HepG2 (cell line): ENCODE measurements around the gene GSDMA. TPM values are rescaled to one million over a fixed set of nuclear protein-coding genes. Genes with fewer than 3 reads are reported as not detected.

Experiments used
- CBX2 ChIP-seq, 2 experiments: fragments of 200-600 bp in 1 of 2; sonication (generic); formaldehyde crosslinking in 1 of 2; IDR thresholded peaks; 2 replicates each; pipeline versions ENCODE4 v1.7.0 to v1.8.1; 2018 to 2022; ENCODE audit warnings: low read depth in 2 of 2, low read length in 1 of 2, mild to moderate bottlenecking in 1 of 2, missing genetic modification reagents in 1 of 2
- HNRNPH1 ChIP-seq: fragments of 200-400 bp; formaldehyde crosslinking; optimal IDR thresholded peaks from 2 replicates; pipeline ENCODE3; 2017; ENCODE audit warnings: mild to moderate bottlenecking, low read depth, low read length
- ZFAT ChIP-seq: sonication (generic); formaldehyde crosslinking; conservative IDR thresholded peaks from 2 replicates; pipeline ENCODE4 v1.8.1; 2023; ENCODE audit warnings: missing genetic modification reagents, inconsistent platforms
- ZNF550 ChIP-seq: sonication (generic); formaldehyde crosslinking; IDR thresholded peaks from 2 replicates; pipeline ENCODE4 v1.4.0; 2020; ENCODE audit warnings: mild to moderate bottlenecking, missing genetic modification reagents, borderline replicate concordance
- ZNF562 ChIP-seq: sonication (generic); formaldehyde crosslinking; IDR thresholded peaks from 2 replicates; pipeline ENCODE4 v1.8.0; 2022; ENCODE audit warnings: missing genetic modification reagents, borderline replicate concordance
- ZNF883 ChIP-seq: sonication (generic); formaldehyde crosslinking; IDR thresholded peaks from 2 replicates; pipeline ENCODE4 v1.5.1; 2020; ENCODE audit warnings: mild to moderate bottlenecking, missing genetic modification reagents; ENCODE audit errors: not compliant biosample characterization
- polyA plus RNA-seq, 8 experiments: library from polyadenylated mRNA; depleted of rRNA in 3 of 8; stranded (reverse) in 7 of 8; unstranded in 1 of 8; fragments of >200 nt; fragmentation: Illumina TruSeq in 4 of 8; extraction: Trizol in 4 of 8; gene quantifications; 2 replicates each; pipeline versions ENCODE4 v1.2.1 to v1.2.3, GENCODE V29; 2011 to 2016; ENCODE audit warnings: low read depth in 4 of 8, missing spikeins in 1 of 8, mixed read lengths in 1 of 8; ENCODE audit not compliant: insufficient read depth in 1 of 8
- total RNA-seq, 5 experiments: library from RNA; depleted of rRNA; stranded (reverse); fragments of >200 nt; fragmentation: Illumina TruSeq; extraction: Trizol; gene quantifications; 2 replicates each; pipeline ENCODE4 v1.2.3, GENCODE V29; 2016; ENCODE audit warnings: low read depth in 1 of 5
- TF ChIP-seq, protein P1 (sequence below): sonication (generic); formaldehyde crosslinking; IDR thresholded peaks from 2 replicates; pipeline ENCODE4 v1.4.0; 2020; ENCODE audit warnings: missing genetic modification reagents
- TF ChIP-seq, protein P2 (sequence below): sonication (generic); formaldehyde crosslinking; IDR thresholded peaks from 2 replicates; pipeline ENCODE4 v1.4.0; 2020; ENCODE audit warnings: missing genetic modification reagents, borderline replicate concordance
- TF ChIP-seq, protein P3 (sequence below): sonication (generic); formaldehyde crosslinking; IDR thresholded peaks from 2 replicates; pipeline ENCODE4 v1.9.0; 2021; ENCODE audit warnings: missing genetic modification reagents, borderline replicate concordance
- TF ChIP-seq, protein P4 (sequence below): sonication (generic); formaldehyde crosslinking; IDR thresholded peaks from 2 replicates; pipeline ENCODE4 v1.4.0; 2020; ENCODE audit warnings: mild to moderate bottlenecking, low read depth, missing genetic modification reagents

Gene GSDMA
- total and polyA plus RNA-seq, 2 of the 13 experiments (the other 11 are each of a cell fraction or from before 2014, with no cell fraction given) = not detected

DNA sequence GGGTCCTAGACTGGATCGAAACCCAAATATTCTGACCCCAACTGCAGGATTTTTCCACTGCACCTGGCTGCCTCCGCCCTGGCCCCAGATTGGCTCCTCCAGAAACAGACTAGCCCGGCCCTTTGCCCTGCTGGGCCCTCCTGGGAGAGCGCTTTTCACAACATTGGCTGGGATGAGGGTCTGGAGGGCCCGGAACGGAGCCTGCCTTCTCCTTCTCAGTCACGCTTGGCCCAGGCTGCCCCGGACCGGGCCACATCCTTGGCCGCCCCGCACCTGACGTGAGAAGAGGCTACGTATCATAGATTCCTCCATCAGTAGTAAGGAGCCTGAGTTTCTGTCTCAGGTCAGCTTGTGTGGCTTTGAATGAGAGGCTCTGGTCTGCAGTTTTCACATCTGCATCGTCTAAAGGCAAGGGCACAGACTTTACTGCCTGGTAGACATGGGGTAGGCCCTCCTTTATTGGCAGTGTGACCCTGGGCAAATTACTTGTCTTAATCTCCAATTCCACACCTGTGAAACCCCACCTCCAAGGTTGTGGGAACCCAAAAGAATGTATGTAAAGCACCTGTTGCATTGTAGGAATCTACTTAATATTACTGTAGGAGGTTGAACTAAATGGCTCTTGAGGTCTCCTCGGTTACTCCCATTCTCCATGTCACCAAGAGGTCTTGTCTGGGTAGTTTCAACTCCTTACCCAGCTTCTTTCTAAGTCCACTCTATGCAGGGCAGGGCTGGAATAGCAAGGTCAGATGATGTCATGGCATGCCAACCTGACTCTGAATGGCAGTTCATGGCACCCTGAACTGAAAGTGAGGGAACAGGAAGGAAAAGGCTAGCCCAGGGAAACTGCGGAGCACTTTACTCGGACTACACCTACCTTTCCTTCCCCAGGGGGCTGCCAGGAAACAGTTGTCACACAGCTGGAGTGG is 34.6 kb upstream of the GSDMA start (continued):
- TF ChIP-seq, protein P1, sequence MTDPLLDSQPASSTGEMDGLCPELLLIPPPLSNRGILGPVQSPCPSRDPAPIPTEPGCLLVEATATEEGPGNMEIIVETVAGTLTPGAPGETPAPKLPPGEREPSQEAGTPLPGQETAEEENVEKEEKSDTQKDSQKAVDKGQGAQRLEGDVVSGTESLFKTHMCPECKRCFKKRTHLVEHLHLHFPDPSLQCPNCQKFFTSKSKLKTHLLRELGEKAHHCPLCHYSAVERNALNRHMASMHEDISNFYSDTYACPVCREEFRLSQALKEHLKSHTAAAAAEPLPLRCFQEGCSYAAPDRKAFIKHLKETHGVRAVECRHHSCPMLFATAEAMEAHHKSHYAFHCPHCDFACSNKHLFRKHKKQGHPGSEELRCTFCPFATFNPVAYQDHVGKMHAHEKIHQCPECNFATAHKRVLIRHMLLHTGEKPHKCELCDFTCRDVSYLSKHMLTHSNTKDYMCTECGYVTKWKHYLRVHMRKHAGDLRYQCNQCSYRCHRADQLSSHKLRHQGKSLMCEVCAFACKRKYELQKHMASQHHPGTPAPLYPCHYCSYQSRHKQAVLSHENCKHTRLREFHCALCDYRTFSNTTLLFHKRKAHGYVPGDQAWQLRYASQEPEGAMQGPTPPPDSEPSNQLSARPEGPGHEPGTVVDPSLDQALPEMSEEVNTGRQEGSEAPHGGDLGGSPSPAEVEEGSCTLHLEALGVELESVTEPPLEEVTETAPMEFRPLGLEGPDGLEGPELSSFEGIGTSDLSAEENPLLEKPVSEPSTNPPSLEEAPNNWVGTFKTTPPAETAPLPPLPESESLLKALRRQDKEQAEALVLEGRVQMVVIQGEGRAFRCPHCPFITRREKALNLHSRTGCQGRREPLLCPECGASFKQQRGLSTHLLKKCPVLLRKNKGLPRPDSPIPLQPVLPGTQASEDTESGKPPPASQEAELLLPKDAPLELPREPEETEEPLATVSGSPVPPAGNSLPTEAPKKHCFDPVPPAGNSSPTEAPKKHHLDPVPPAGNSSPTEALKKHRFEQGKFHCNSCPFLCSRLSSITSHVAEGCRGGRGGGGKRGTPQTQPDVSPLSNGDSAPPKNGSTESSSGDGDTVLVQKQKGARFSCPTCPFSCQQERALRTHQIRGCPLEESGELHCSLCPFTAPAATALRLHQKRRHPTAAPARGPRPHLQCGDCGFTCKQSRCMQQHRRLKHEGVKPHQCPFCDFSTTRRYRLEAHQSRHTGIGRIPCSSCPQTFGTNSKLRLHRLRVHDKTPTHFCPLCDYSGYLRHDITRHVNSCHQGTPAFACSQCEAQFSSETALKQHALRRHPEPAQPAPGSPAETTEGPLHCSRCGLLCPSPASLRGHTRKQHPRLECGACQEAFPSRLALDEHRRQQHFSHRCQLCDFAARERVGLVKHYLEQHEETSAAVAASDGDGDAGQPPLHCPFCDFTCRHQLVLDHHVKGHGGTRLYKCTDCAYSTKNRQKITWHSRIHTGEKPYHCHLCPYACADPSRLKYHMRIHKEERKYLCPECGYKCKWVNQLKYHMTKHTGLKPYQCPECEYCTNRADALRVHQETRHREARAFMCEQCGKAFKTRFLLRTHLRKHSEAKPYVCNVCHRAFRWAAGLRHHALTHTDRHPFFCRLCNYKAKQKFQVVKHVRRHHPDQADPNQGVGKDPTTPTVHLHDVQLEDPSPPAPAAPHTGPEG = no peak; the same call in 1 of the 2 replicates
- no peak for TF ChIP-seq HNRNPH1
- TF ChIP-seq CBX2 (IDR thresholded peaks at IDR 0.05; ENCODE audit: low read depth, low read length) = no peak
- TF ChIP-seq CBX2 (CRISPR knock-in tag; IDR thresholded peaks at IDR 0.05; ENCODE audit: low read depth) = no peak
- TF ChIP-seq, protein P2, sequence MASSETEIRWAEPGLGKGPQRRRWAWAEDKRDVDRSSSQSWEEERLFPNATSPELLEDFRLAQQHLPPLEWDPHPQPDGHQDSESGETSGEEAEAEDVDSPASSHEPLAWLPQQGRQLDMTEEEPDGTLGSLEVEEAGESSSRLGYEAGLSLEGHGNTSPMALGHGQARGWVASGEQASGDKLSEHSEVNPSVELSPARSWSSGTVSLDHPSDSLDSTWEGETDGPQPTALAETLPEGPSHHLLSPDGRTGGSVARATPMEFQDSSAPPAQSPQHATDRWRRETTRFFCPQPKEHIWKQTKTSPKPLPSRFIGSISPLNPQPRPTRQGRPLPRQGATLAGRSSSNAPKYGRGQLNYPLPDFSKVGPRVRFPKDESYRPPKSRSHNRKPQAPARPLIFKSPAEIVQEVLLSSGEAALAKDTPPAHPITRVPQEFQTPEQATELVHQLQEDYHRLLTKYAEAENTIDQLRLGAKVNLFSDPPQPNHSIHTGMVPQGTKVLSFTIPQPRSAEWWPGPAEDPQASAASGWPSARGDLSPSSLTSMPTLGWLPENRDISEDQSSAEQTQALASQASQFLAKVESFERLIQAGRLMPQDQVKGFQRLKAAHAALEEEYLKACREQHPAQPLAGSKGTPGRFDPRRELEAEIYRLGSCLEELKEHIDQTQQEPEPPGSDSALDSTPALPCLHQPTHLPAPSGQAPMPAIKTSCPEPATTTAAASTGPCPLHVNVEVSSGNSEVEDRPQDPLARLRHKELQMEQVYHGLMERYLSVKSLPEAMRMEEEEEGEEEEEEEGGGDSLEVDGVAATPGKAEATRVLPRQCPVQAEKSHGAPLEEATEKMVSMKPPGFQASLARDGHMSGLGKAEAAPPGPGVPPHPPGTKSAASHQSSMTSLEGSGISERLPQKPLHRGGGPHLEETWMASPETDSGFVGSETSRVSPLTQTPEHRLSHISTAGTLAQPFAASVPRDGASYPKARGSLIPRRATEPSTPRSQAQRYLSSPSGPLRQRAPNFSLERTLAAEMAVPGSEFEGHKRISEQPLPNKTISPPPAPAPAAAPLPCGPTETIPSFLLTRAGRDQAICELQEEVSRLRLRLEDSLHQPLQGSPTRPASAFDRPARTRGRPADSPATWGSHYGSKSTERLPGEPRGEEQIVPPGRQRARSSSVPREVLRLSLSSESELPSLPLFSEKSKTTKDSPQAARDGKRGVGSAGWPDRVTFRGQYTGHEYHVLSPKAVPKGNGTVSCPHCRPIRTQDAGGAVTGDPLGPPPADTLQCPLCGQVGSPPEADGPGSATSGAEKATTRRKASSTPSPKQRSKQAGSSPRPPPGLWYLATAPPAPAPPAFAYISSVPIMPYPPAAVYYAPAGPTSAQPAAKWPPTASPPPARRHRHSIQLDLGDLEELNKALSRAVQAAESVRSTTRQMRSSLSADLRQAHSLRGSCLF (CRISPR knock-in tag) = no peak
- TF ChIP-seq, protein P3, sequence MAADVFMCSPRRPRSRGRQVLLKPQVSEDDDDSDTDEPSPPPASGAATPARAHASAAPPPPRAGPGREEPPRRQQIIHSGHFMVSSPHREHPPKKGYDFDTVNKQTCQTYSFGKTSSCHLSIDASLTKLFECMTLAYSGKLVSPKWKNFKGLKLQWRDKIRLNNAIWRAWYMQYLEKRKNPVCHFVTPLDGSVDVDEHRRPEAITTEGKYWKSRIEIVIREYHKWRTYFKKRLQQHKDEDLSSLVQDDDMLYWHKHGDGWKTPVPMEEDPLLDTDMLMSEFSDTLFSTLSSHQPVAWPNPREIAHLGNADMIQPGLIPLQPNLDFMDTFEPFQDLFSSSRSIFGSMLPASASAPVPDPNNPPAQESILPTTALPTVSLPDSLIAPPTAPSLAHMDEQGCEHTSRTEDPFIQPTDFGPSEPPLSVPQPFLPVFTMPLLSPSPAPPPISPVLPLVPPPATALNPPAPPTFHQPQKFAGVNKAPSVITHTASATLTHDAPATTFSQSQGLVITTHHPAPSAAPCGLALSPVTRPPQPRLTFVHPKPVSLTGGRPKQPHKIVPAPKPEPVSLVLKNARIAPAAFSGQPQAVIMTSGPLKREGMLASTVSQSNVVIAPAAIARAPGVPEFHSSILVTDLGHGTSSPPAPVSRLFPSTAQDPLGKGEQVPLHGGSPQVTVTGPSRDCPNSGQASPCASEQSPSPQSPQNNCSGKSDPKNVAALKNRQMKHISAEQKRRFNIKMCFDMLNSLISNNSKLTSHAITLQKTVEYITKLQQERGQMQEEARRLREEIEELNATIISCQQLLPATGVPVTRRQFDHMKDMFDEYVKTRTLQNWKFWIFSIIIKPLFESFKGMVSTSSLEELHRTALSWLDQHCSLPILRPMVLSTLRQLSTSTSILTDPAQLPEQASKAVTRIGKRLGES (CRISPR knock-in tag) = no peak
- TF ChIP-seq ZNF883 (CRISPR knock-in tag) = no peak
- TF ChIP-seq ZFAT (CRISPR knock-in tag) = no peak
- no peak for TF ChIP-seq ZNF562
- TF ChIP-seq ZNF550 = peak; percentile 85; the same call in 1 of the 2 replicates
- TF ChIP-seq, protein P4, sequence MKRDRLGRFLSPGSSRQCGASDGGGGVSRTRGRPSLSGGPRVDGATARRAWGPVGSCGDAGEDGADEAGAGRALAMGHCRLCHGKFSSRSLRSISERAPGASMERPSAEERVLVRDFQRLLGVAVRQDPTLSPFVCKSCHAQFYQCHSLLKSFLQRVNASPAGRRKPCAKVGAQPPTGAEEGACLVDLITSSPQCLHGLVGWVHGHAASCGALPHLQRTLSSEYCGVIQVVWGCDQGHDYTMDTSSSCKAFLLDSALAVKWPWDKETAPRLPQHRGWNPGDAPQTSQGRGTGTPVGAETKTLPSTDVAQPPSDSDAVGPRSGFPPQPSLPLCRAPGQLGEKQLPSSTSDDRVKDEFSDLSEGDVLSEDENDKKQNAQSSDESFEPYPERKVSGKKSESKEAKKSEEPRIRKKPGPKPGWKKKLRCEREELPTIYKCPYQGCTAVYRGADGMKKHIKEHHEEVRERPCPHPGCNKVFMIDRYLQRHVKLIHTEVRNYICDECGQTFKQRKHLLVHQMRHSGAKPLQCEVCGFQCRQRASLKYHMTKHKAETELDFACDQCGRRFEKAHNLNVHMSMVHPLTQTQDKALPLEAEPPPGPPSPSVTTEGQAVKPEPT (CRISPR knock-in tag) = no peak
